GM12872 (cell line): ENCODE data around the gene SMOC1.

Source experiments
- CTCF ChIP-seq: IDR thresholded peaks from 3 replicates; pipeline ENCODE4 v1.5.1; 2011; ENCODE audit warnings: low read depth, mild to moderate bottlenecking, low read length, moderate library complexity; ENCODE audit not compliant: insufficient read depth

The SMOC1 gene

GRCh38 chr14:69904246-69904645 lies 25.0 kb downstream of the SMOC1 start:
- TF ChIP-seq CTCF: no peak

GRCh38 chr14:69906201-69906600 lies 27.0 kb downstream of the SMOC1 start:
- no peak for TF ChIP-seq CTCF

GRCh38 chr14:69909826-69910550 lies 30.8 kb downstream of the SMOC1 start:
- no peak for TF ChIP-seq CTCF

- TF ChIP-seq CTCF: no peak
These were observed 31.7 kb downstream of the SMOC1 start for GRCh38 chr14:69910871-69911270.

- TF ChIP-seq CTCF: no peak
These were observed 34.5 kb downstream of the SMOC1 start for GRCh38 chr14:69913686-69914085.

GRCh38 chr14:69916396-69916795 lies 37.2 kb downstream of the SMOC1 start:
- no peak for TF ChIP-seq CTCF

GRCh38 chr14:69917287-69917686 lies 38.1 kb downstream of the SMOC1 start:
- no peak for TF ChIP-seq CTCF

- no peak for TF ChIP-seq CTCF
These were observed 40.6 kb downstream of the SMOC1 start for GRCh38 chr14:69919815-69920214.
